Measurements from ENCODE around the gene SOX18. TPM values are rescaled to one million over a fixed set of nuclear protein-coding genes. Genes with fewer than 3 reads are reported as not detected.
"Not testable (repeated sequence)": the region's sequence is repeated elsewhere in the genome, so short reads cannot be mapped to it uniquely, and the experiment has no call there.

SOX18 gene
- under 1 TPM in 6 of 8 experiments, not detected in 2; 0.05 to 0.54 (median 0.21) TPM for total RNA-seq

DNA sequence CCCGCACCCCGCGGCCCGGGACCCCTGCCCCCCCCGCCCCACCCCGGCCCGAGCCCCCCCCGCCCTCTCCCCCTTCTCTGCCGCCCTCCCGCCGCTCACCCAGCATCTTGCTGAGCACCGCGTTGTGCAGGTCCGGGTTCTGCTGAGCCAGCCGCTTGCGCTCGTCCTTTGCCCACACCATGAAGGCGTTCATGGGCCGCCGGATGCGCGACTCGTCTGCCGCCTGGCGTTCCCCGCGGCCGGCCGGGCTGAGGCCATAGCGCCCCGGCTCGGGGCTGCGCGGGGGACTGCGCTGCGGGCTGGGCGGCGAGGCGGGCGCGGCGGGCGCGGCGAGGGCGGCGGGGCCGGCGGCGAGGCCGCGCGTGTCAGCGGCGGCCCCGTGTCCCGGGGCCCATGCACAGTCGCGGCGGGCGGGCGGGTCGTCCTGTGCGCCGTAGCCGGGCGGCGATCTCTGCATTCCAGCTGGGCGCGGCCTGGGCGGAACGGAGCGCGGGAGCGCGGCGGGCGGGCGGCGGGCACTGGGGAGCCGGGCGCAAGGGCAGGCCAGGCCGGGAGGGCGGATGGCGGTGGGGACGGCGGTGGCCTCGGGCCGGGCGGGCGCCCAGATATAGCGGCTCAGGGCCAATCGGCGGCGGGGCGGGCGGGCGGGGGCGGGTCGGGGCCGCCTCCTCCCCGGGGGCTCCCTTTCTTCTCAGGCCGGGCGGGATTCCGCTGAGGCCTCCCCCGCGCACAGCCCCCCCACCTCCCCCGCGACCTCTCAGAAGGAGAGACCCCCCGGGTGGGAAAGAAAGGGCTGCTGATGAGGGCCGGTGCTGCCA lies at the start of gene SOX18:
TSS of gene SOX18 (minus strand) at position 580 of the 818 bp plus-strand sequence. CDS start at position 457, 123 bp downstream.
- in situ Hi-C loops (cut with MboI; ENCODE audit: low pct_unique_long_range_greater_than_20kb in 2 of 9, low sequenced_read_pairs in 9 of 9, unreplicated experiment in 9 of 9) = no loop called here
- Histone ChIP-seq H3K4me3 (peak within 1 kb of the TSS; percentile 24 to 30 (median 26)), H3K27ac (no peak within 1 kb of the TSS), H3K4me1 (replicated peaks in 1 of 2) (peaks cover 9 to 12% of the 10 kb centered on the region in 2 donors)
- ATAC-seq (replicated peaks in 6 of 8) = peak; percentile 16 to 57 (median 34)
- no CpG with 5 or more reads among the region's 111 CpGs for WGBS, 10 experiments

- Histone ChIP-seq H3K4me1 (replicated peaks in 1 of 2) (peaks cover 5 to 9% of the 10 kb centered on the region in 2 donors), H3K27ac (no peak overlapping the region), H3K4me3 (no peak overlapping the region)
- ATAC-seq (replicated peaks in 6 of 8) = no peak
- in situ Hi-C loops (cut with MboI; ENCODE audit: low pct_unique_long_range_greater_than_20kb in 2 of 9, low sequenced_read_pairs in 9 of 9, unreplicated experiment in 9 of 9) = no loop called here
- 40 to 93% (median 80%) methylated on average over 1 to 3 of the region's 28 CpGs; no CpG with 5 or more reads in 7 of the 10 experiments for WGBS, 10 experiments
Measured at GRCh38 chr20:64098471-64099013, 49.1 kb upstream of the SOX18 start.

DNA sequence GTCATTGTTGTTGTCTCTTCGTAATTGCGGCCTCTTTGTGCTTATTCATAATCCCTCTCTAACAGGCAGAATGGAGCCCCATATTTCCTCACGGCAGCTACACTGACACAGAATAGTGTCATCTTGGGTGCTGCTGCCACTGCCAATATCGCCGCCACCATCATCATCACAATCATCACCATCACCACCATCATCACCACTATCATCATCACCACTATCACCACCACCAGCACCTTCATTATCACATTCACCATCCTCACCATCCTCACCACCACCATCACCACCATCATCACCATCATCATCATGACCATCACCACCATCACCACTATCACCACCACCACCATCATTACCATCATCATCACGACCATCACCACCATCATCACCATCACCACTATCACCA lies 47.1 kb upstream of the SOX18 start:
- WGBS, 10 experiments = 34 to 100% (median 100%) methylated on average over 1 to 5 of the region's 6 CpGs; no CpG with 5 or more reads in 1 of the 10 experiments

GRCh38 chr20:64095927-64096326 lies 46.5 kb upstream of the SOX18 start:
- ATAC-seq (replicated peaks in 6 of 8) = no peak
- Histone ChIP-seq H3K4me3 (no peak overlapping the region), H3K4me1 (replicated peaks in 1 of 2) (peaks cover 21% of the 10 kb centered on the region in 2 donors), H3K27ac (no peak overlapping the region)
- WGBS, 10 experiments = 0 to 100% (median 87%) methylated on average over 1 to 8 of the region's 11 CpGs; no CpG with 5 or more reads in 3 of the 10 experiments
- in situ Hi-C loops (cut with MboI; ENCODE audit: low pct_unique_long_range_greater_than_20kb in 2 of 9, low sequenced_read_pairs in 9 of 9, unreplicated experiment in 9 of 9) = no loop called here

More for the DNA sequence above, 47.1 kb upstream of the SOX18 start:
- no peak overlapping the region for H3K27ac ChIP-seq
- no peak overlapping the region for H3K4me3 ChIP-seq
- in situ Hi-C loops (cut with MboI; ENCODE audit: low pct_unique_long_range_greater_than_20kb in 2 of 9, low sequenced_read_pairs in 9 of 9, unreplicated experiment in 9 of 9) = no loop called here
- ATAC-seq (replicated peaks in 6 of 8) = no peak
- peaks cover 17% of the 10 kb centered on the region in 2 donors for H3K4me1 ChIP-seq (replicated peaks in 1 of 2)

DNA sequence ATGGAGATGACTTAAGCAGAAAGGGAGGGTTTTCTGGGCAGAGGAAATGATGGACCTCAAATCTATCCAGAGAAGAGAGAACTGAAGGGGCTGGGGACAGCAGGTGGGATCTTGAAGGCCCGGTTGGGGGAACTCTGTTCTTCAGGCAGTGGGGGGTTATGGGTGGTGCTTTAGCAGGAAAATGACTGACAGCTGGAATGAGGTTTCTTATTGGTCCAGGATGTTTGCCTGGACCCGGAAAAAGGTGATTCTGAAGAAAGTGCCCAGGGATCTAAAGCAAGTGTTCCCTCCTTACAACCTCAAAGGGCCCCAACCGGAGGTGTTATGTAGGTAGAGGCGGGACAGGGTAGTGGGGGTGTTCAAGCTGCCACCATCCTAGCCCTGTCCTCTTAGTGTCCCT lies 46.0 kb upstream of the SOX18 start:
- Histone ChIP-seq H3K4me1 (replicated peaks in 1 of 2) (peaks cover 22% of the 10 kb centered on the region in 2 donors), H3K27ac (no peak overlapping the region), H3K4me3 (no peak overlapping the region)
- WGBS, 10 experiments = 80 to 93% methylated on average over 1 to 2 of the region's 4 CpGs; no CpG with 5 or more reads in 8 of the 10 experiments
- ATAC-seq (replicated peaks in 6 of 8) = no peak
- in situ Hi-C loops (cut with MboI; ENCODE audit: low pct_unique_long_range_greater_than_20kb in 2 of 9, low sequenced_read_pairs in 9 of 9, unreplicated experiment in 9 of 9) = no loop called here

- in situ Hi-C loops (cut with MboI; ENCODE audit: low pct_unique_long_range_greater_than_20kb in 2 of 9, low sequenced_read_pairs in 9 of 9, unreplicated experiment in 9 of 9) = no loop called here
- 80% methylated on average over 1 of the region's 9 CpGs; no CpG with 5 or more reads in 9 of the 10 experiments for WGBS, 10 experiments
- no peak overlapping the region for H3K4me3 ChIP-seq
- peak overlapping the region in 1 of 2 donors; percentile 52 for H3K27ac ChIP-seq
- H3K4me1 ChIP-seq (replicated peaks in 1 of 2) = peaks cover 36% of the 10 kb centered on the region in 2 donors
- peak in 5 of 8 experiments; percentile 6 to 24 (median 12) for ATAC-seq (replicated peaks in 6 of 8)
Measured at GRCh38 chr20:64093013-64093503, 43.6 kb upstream of the SOX18 start.

DNA sequence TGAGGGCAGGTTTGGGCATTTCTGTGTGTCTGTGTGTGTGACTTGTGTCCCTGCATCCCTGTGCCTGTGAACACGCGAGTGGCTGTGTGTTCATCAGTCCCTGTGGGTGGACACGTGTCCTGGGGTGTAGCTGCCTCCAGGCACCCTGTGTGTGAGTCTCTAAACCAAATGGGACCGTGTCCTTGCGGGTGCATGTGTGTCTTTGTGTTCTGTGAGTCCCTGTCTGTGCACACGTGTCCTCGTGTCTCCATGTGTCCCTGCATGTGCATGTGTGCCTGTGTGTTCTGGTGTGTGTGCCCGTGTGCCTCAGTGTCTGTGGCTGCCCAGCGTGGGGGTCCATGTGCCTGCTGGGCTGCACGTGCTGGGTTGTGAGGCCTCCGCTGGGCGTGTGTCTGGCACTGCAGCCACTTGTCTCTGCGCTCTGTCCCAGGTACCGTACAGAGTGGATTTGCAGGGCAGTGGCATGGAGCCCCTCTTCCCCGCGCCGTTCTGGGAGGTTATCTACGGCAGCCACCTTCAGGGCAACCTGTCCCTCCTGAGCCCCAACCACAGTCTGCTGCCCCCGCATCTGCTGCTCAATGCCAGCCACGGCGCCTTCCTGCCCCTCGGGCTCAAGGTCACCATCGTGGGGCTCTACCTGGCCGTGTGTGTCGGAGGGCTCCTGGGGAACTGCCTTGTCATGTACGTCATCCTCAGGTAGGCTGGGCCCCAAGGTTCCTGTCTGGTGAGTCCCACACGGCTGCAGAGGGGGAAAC lies 43.0 kb upstream of the SOX18 start:
- in situ Hi-C loops (cut with MboI; ENCODE audit: low pct_unique_long_range_greater_than_20kb in 2 of 9, low sequenced_read_pairs in 9 of 9, unreplicated experiment in 9 of 9) = no loop called here
- peaks cover 36% of the 10 kb centered on the region in 2 donors for H3K4me1 ChIP-seq (replicated peaks in 1 of 2)
- H3K4me3 ChIP-seq = peak overlapping the region in 3 of 5 donors; percentile 12 to 24 (median 24)
- peak overlapping the region; percentile 31 to 52 for H3K27ac ChIP-seq
- WGBS, 10 experiments = 0 to 8% methylated on average over 2 to 10 of the region's 27 CpGs; no CpG with 5 or more reads in 8 of the 10 experiments
- peak in 7 of 8 experiments; percentile 5 to 37 (median 13) for ATAC-seq (replicated peaks in 6 of 8)

GRCh38 chr20:64091770-64092169 lies 42.3 kb upstream of the SOX18 start:
- Histone ChIP-seq H3K4me1 (replicated peaks in 1 of 2) (peaks cover 36% of the 10 kb centered on the region in 2 donors), H3K27ac (peak overlapping the region; percentile 31 to 52), H3K4me3 (peak overlapping the region in 4 of 5 donors; percentile 6 to 24 (median 18))
- ATAC-seq (replicated peaks in 6 of 8) = peak in 7 of 8 experiments; percentile 27 to 53 (median 47)
- WGBS, 10 experiments = no CpG with 5 or more reads among the region's 16 CpGs
- in situ Hi-C loops (cut with MboI; ENCODE audit: low pct_unique_long_range_greater_than_20kb in 2 of 9, low sequenced_read_pairs in 9 of 9, unreplicated experiment in 9 of 9) = no loop called here

DNA sequence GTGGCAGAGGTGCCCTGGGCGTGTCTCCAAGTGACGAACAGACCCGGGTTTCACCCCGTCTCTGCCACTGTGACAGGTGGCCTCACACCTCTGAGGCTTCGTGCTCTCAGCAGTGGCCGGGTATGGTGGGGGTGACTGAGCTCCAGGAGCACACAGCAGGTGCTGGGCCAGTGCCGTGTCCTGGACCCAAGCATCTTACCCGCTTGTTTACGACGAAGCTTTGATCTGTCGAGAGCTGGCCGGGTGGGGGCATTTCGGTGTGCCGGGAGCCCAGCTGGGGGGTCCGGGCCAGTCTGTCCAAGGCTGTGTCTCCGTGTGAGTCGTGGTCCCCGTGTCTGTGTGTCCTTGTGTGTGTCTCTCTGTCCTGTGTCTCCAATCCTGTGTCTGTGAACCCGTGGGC lies 41.9 kb upstream of the SOX18 start:
- in situ Hi-C loops (cut with MboI; ENCODE audit: low pct_unique_long_range_greater_than_20kb in 2 of 9, low sequenced_read_pairs in 9 of 9, unreplicated experiment in 9 of 9) = no loop called here
- Histone ChIP-seq H3K4me3 (no peak overlapping the region), H3K4me1 (replicated peaks in 1 of 2) (peaks cover 36% of the 10 kb centered on the region in 2 donors), H3K27ac (peak overlapping the region; percentile 31 to 52)
- 50% methylated on average over 3 of the region's 19 CpGs; no CpG with 5 or more reads in 9 of the 10 experiments for WGBS, 10 experiments
- peak in 1 of 8 experiments; percentile 0 for ATAC-seq (replicated peaks in 6 of 8)

DNA sequence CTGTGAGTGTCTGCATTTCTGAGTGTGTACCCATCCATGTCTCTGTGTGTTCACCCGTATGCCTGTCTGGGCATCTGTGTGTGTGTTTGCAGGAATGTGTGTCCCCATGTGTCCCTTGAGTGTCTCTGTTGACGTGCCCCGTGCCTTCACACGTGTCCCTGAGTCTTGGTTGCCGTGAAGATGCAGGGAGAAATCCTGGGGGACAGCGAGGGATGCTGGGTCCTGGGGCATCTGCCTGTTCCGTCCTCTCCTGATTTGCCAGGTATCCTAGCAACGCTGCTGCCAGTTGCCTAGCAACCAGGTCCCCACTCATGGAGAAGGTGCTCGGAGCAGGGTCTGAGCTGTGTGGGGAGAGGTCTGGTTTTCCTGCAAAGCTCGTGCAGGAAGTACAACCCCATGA lies 40.7 kb upstream of the SOX18 start:
- Histone ChIP-seq H3K27ac (peak overlapping the region; percentile 75 to 85), H3K4me1 (replicated peaks in 1 of 2) (peaks cover 36% of the 10 kb centered on the region in 2 donors), H3K4me3 (no peak overlapping the region)
- in situ Hi-C loops (cut with MboI; ENCODE audit: low pct_unique_long_range_greater_than_20kb in 2 of 9, low sequenced_read_pairs in 9 of 9, unreplicated experiment in 9 of 9) = no loop called here
- 20 to 71% methylated on average over 1 of the region's 10 CpGs; no CpG with 5 or more reads in 8 of the 10 experiments for WGBS, 10 experiments
- peak in 5 of 8 experiments; percentile 89 to 94 (median 91) for ATAC-seq (replicated peaks in 6 of 8)

DNA sequence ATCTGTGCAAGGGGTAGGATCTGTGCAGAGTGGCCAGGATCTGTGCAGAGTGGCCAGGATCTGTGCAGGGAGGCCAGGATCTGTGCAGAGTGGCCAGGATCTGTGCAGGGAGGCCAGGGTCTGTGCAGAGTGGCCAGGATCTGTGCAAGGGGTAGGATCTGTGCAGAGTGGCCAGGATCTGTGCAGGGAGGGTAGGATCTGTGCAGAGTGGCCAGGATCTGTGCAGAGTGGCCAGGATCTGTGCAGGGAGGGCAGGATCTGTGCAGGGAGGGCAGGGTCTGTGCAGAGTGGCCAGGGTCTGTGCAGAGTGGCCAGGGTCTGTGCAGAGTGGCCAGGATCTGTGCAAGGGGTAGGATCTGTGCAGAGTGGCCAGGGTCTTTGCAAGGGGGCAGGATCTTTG lies 39.1 kb upstream of the SOX18 start:
- ATAC-seq (replicated peaks in 6 of 8); H3K27ac ChIP-seq; in situ Hi-C loops (cut with MboI; ENCODE audit: low pct_unique_long_range_greater_than_20kb in 2 of 9, low sequenced_read_pairs in 9 of 9, unreplicated experiment in 9 of 9); H3K4me3 ChIP-seq: not testable (repeated sequence)
- H3K4me1 ChIP-seq (replicated peaks in 1 of 2) = peaks cover 46 to 50% of the 10 kb centered on the region in 2 donors

- in situ Hi-C loops (cut with MboI; ENCODE audit: low pct_unique_long_range_greater_than_20kb in 2 of 9, low sequenced_read_pairs in 9 of 9, unreplicated experiment in 9 of 9); H3K4me3 ChIP-seq; H3K27ac ChIP-seq; ATAC-seq (replicated peaks in 6 of 8): not testable (repeated sequence)
- peaks cover 39 to 47% of the 10 kb centered on the region in 2 donors for H3K4me1 ChIP-seq (replicated peaks in 1 of 2)
- no CpG with 5 or more reads among the region's 36 CpGs for WGBS, 10 experiments
Measured at GRCh38 chr20:64087226-64087825, 37.9 kb upstream of the SOX18 start.

All from motor neuron (in vitro differentiated cells).